NT2/D1 (cell line): ENCODE measurements around the gene HEXIM1.

Experiments
- SUZ12 ChIP-seq: IDR thresholded peaks from 2 replicates; pipeline ENCODE4 v1.6.1; 2011; ENCODE audit not compliant: insufficient read length, insufficient read depth; ENCODE audit errors: extremely low read depth
- YY1 ChIP-seq: IDR thresholded peaks from 2 replicates; pipeline ENCODE4 v1.6.1; 2011; ENCODE audit not compliant: insufficient read length, insufficient read depth

DNA sequence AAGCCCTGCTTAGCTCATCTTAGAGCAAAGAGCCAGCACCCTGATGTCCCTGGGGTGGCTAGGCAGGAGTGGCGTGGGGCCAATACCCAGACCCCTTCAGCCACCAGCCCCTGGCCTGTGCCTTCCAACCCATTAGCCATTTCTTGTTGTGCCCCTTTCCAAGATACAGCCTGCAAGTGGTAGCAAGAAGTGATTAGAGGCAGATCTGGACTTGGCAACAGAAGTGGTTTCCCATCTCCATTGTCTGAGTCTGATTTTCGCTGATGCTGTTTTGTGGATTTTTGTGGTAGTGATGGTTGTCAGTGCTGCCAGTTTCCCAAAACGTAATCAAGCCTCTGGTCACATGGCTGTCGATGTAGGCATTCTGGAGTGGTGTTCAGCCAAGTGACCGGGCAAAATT lies 41.7 kb upstream of the HEXIM1 start:
- TF ChIP-seq SUZ12 (no peak), YY1 (no peak)
